Stimulated activated CD4-positive, alpha-beta T cell treated with anti-CD3 and anti-CD28 coated beads, Interleukin-1b, Interleukin-23, amount 100 ng/mL, for 24 hours (primary cell): ENCODE measurements around the gene SLC26A6.
A peak's percentile ranks its signal among the peaks of the same experiment; 100 is the strongest.

ENCODE experiments used
- DNase-seq, 4 experiments: peaks; one replicate each; pipeline ENCODE4 v3.0.0-alpha.2; 2020; ENCODE audit warnings: low read depth in 4 of 4, low spot score in 1 of 4

Gene SLC26A6

GRCh38 chr3:48634661-48635221 lies 520 bp downstream of the SLC26A6 start:
- peak in 2 of 4 experiments; percentile 42 to 60 for DNase-seq

- no peak for DNase-seq
These were observed 1.5 kb downstream of the SLC26A6 start for GRCh38 chr3:48633743-48634142.

GRCh38 chr3:48633256-48633655 lies 2.0 kb downstream of the SLC26A6 start:
- no peak for DNase-seq

- DNase-seq, result no peak
These were observed 3.5 kb downstream of the SLC26A6 start for GRCh38 chr3:48631516-48632448.

GRCh38 chr3:48630833-48631232 lies 4.4 kb downstream of the SLC26A6 start:
- DNase-seq, result no peak

GRCh38 chr3:48630407-48630806 lies 4.9 kb downstream of the SLC26A6 start:
- no peak for DNase-seq

- DNase-seq, result no peak
These were observed 5.4 kb downstream of the SLC26A6 start for GRCh38 chr3:48629894-48630293.

GRCh38 chr3:48628277-48629017 lies 6.8 kb downstream of the SLC26A6 start:
- no peak for DNase-seq

- DNase-seq, result no peak
These were observed 9.7 kb downstream of the SLC26A6 start for GRCh38 chr3:48625600-48625999.

- DNase-seq, result no peak
These were observed 10.5 kb downstream of the SLC26A6 start for GRCh38 chr3:48624767-48625166.

- DNase-seq, result no peak
These were observed 11.3 kb downstream of the SLC26A6 start for GRCh38 chr3:48623851-48624547.

- DNase-seq, result no peak
These were observed 13.8 kb downstream of the SLC26A6 start, which contains the start of gene TMEM89 for GRCh38 chr3:48621461-48621869. Gene TMEM89 (minus strand): TSS chr3:48621769. CDS start chr3:48621756, 13 bp downstream.

- no peak for DNase-seq
These were observed 15.4 kb downstream of the SLC26A6 start for GRCh38 chr3:48619541-48620524.

GRCh38 chr3:48617559-48617958 lies 17.7 kb downstream of the SLC26A6 start:
- no peak for DNase-seq

- no peak for DNase-seq
These were observed 21.2 kb downstream of the SLC26A6 start for GRCh38 chr3:48614044-48614443.

GRCh38 chr3:48612309-48612708 lies 23.0 kb downstream of the SLC26A6 start:
- DNase-seq, result no peak

- DNase-seq, result peak; percentile 78 to 87 (median 84)
These were observed 25.9 kb downstream of the SLC26A6 start, which contains the start of gene UQCRC1 for GRCh38 chr3:48609088-48610005. Gene UQCRC1 (minus strand): TSS chr3:48609646. CDS start chr3:48609620, 26 bp downstream.

GRCh38 chr3:48607519-48607918 lies 27.7 kb downstream of the SLC26A6 start:
- peak in 1 of 4 experiments; percentile 21 for DNase-seq

GRCh38 chr3:48601622-48601994 lies 33.7 kb downstream of the SLC26A6 start:
- DNase-seq, result no peak
